ENCODE measurements around the gene RNF13. TPM values are rescaled to one million over a fixed set of nuclear protein-coding genes. Genes with fewer than 3 reads are reported as not detected.
"Not testable (repeated sequence)": the region's sequence is repeated elsewhere in the genome, so short reads cannot be mapped to it uniquely, and the experiment has no call there.

The RNF13 gene
- total and polyA plus RNA-seq, 2 of the 4 experiments (the other 2 are of a cell fraction): 12.8 to 29.8 TPM

- H3K23ac ChIP-seq (ENCODE audit: low read depth, low read length); H3K27me3 ChIP-seq (ENCODE audit: control insufficient read depth, insufficient read depth, low read length); in situ Hi-C loops (cut with MboI; ENCODE audit: low sequenced_read_pairs); DNase-seq; H3K27ac ChIP-seq (ENCODE audit: insufficient read depth, low read length); BruUV-seq (replicated peaks); H4K91ac ChIP-seq (ENCODE audit: insufficient read depth, low read depth, low read length); H4K8ac ChIP-seq (ENCODE audit: low read depth in 2 of 2, low read length in 2 of 2); H2AK5ac ChIP-seq (ENCODE audit: low read depth, low read length); dilution Hi-C loops (cut with HindIII; ENCODE audit: low sequenced_read_pairs, unreplicated experiment); H4K20me1 ChIP-seq (ENCODE audit: insufficient read depth, low read length); POLR2A ChIA-PET (ENCODE audit: unreplicated experiment); H3K36me3 ChIP-seq (ENCODE audit: control insufficient read depth, insufficient read depth, low read length); ATAC-seq (ENCODE audit: low read depth); H4K5ac ChIP-seq (ENCODE audit: low read depth, low read length); H3K9ac ChIP-seq (ENCODE audit: low read depth, low read length); H3K18ac ChIP-seq (ENCODE audit: low read depth, low read length); H3K14ac ChIP-seq (replicated peaks; ENCODE audit: low read depth, low read length); H2BK20ac ChIP-seq (ENCODE audit: low read depth, low read length); intact Hi-C loops (cut with micrococcal nuclease); H3K4ac ChIP-seq (ENCODE audit: low read depth, low read length); H3K79me1 ChIP-seq (ENCODE audit: low read depth in 1 of 2, low read length in 2 of 2); H3K9me1 ChIP-seq (ENCODE audit: insufficient read depth, low read length); H2BK15ac ChIP-seq (ENCODE audit: low read depth, low read length); H2AFZ ChIP-seq (replicated peaks; ENCODE audit: low read length, poor library complexity); H3K4me2 ChIP-seq (ENCODE audit: low read depth, low read length); H3K4me3 ChIP-seq (ENCODE audit: insufficient read depth, low read depth, low read length); H2BK5ac ChIP-seq (ENCODE audit: low read depth, low read length, poor library complexity, severe bottlenecking); H3K4me1 ChIP-seq (ENCODE audit: control insufficient read depth, insufficient read depth, low read length); H3K56ac ChIP-seq (ENCODE audit: extremely low read depth, insufficient read depth, low read length); H2BK120ac ChIP-seq (ENCODE audit: low read depth, low read length); H3K9me3 ChIP-seq (ENCODE audit: control insufficient read depth, insufficient read depth, low read length); H2AK9ac ChIP-seq (replicated peaks; ENCODE audit: low read depth, low read length, poor library complexity): not testable (repeated sequence)
- CTCF ChIA-PET: interaction anchor here (0.6 kb wide), 1 partner anchor 39 kb away, joined by 3 read pairs; no protein-coding TSS in a partner anchor
- WGBS, 2 experiments (ENCODE audit: extremely low coverage in 2 of 2, insufficient read length in 1 of 2): no CpG with 5 or more reads among the region's 5 CpGs
Observed at GRCh38 chr3:149883860-149884259, 70.8 kb downstream of the RNF13 start.

GRCh38 chr3:149884848-149885247 is 71.8 kb downstream of the RNF13 start:
- dilution Hi-C loops (cut with HindIII; ENCODE audit: low sequenced_read_pairs, unreplicated experiment); CTCF ChIA-PET: not testable (repeated sequence)

More at GRCh38 chr3:149884848-149885247, 71.8 kb downstream of the RNF13 start:
- intact Hi-C loops (cut with micrococcal nuclease); ATAC-seq (ENCODE audit: low read depth); H3K27ac ChIP-seq (ENCODE audit: insufficient read depth, low read length); H3K27me3 ChIP-seq (ENCODE audit: control insufficient read depth, insufficient read depth, low read length); H4K20me1 ChIP-seq (ENCODE audit: insufficient read depth, low read length); H2BK15ac ChIP-seq (ENCODE audit: low read depth, low read length); H4K8ac ChIP-seq (ENCODE audit: low read depth in 2 of 2, low read length in 2 of 2); H4K91ac ChIP-seq (ENCODE audit: insufficient read depth, low read depth, low read length); H2AK9ac ChIP-seq (replicated peaks; ENCODE audit: low read depth, low read length, poor library complexity); H2BK120ac ChIP-seq (ENCODE audit: low read depth, low read length); POLR2A ChIA-PET (ENCODE audit: unreplicated experiment); H3K36me3 ChIP-seq (ENCODE audit: control insufficient read depth, insufficient read depth, low read length); H3K4me2 ChIP-seq (ENCODE audit: low read depth, low read length); H2BK20ac ChIP-seq (ENCODE audit: low read depth, low read length); H2AFZ ChIP-seq (replicated peaks; ENCODE audit: low read length, poor library complexity); H3K9ac ChIP-seq (ENCODE audit: low read depth, low read length); H3K9me3 ChIP-seq (ENCODE audit: control insufficient read depth, insufficient read depth, low read length); H2BK5ac ChIP-seq (ENCODE audit: low read depth, low read length, poor library complexity, severe bottlenecking); H4K5ac ChIP-seq (ENCODE audit: low read depth, low read length); H3K4ac ChIP-seq (ENCODE audit: low read depth, low read length); H2AK5ac ChIP-seq (ENCODE audit: low read depth, low read length); DNase-seq; H3K18ac ChIP-seq (ENCODE audit: low read depth, low read length); H3K79me1 ChIP-seq (ENCODE audit: low read depth in 1 of 2, low read length in 2 of 2); H3K4me3 ChIP-seq (ENCODE audit: insufficient read depth, low read depth, low read length); H3K14ac ChIP-seq (replicated peaks; ENCODE audit: low read depth, low read length); H3K4me1 ChIP-seq (ENCODE audit: control insufficient read depth, insufficient read depth, low read length); in situ Hi-C loops (cut with MboI; ENCODE audit: low sequenced_read_pairs); H3K56ac ChIP-seq (ENCODE audit: extremely low read depth, insufficient read depth, low read length); H3K9me1 ChIP-seq (ENCODE audit: insufficient read depth, low read length); BruUV-seq (replicated peaks); H3K23ac ChIP-seq (ENCODE audit: low read depth, low read length): not testable (repeated sequence)

All from IMR-90 (cell line).